Fibroblast of lung (primary cell): ENCODE results near the gene METTL23.

Experiments used
- EZH2 ChIP-seq: IDR thresholded peaks from 2 replicates; pipeline ENCODE4 v1.5.1; 2012; ENCODE audit warnings: low read length, control low read depth, mild to moderate bottlenecking; ENCODE audit errors: missing control alignments
- TF ChIP-seq, protein P1 (sequence below), 2 donors: IDR thresholded peaks in 1 of 2; conservative IDR thresholded peaks in 1 of 2; 1 replicate in 1 of 2; 2 replicates in 1 of 2; pipeline ENCODE4 v1.5.1; 2011 to 2012; ENCODE audit warnings: low read length in 2 of 2, control low read depth in 1 of 2, inconsistent platforms in 1 of 2, low read depth in 1 of 2, mild to moderate bottlenecking in 1 of 2

DNA sequence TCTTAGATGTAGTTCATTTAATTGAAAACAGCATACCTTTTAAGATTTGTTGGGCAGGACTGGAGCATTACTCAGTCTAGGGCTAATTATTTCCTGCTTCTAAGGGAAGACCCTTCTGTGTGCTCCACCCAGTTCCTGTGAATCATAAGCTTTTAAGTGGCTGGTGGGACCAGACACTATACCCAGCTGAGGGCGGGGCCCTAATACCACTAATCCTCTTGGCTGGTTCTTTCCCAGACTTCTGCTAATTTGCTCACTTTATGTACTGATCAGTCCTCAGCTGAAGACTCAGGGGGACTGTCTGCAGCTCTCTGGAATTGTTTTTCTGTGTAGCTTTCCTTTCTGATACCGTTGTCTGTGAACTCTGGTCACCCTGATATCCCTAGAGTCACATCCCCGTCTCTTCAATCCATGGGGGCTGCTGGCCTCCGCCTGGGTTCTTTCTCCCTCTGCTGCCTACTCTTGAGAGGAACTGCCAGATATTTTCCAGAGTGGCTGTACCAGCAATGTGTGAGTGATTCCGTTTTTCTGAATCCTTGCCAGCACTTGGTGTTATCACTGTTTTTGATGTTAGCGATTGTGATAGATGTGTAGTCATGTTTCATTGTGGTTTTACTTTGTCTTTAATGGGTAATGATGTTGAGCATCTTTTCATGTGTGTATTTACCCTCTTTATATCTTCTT, 46.3 kb downstream of the METTL23 start:
- TF ChIP-seq, protein P1, sequence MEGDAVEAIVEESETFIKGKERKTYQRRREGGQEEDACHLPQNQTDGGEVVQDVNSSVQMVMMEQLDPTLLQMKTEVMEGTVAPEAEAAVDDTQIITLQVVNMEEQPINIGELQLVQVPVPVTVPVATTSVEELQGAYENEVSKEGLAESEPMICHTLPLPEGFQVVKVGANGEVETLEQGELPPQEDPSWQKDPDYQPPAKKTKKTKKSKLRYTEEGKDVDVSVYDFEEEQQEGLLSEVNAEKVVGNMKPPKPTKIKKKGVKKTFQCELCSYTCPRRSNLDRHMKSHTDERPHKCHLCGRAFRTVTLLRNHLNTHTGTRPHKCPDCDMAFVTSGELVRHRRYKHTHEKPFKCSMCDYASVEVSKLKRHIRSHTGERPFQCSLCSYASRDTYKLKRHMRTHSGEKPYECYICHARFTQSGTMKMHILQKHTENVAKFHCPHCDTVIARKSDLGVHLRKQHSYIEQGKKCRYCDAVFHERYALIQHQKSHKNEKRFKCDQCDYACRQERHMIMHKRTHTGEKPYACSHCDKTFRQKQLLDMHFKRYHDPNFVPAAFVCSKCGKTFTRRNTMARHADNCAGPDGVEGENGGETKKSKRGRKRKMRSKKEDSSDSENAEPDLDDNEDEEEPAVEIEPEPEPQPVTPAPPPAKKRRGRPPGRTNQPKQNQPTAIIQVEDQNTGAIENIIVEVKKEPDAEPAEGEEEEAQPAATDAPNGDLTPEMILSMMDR (conservative IDR thresholded peaks at IDR 0.05 in 1 of 2, IDR thresholded peaks at IDR 0.05 in 1 of 2; ENCODE audit: low read depth in 1 of 2, low read length in 2 of 2), result no peak
- TF ChIP-seq EZH2, result no peak
